Kidney (tissue), 14 donors: Measurements from ENCODE around the gene TIGAR. TPM values are rescaled to one million over a fixed set of nuclear protein-coding genes. Genes with fewer than 3 reads are reported as not detected.

Experiments used
- DNase-seq, 5 donors: peaks; one replicate each; pipeline ENCODE4 v3.0.0-alpha.2; 2013 to 2020
- FAIRE-seq: peaks from 2 replicates; lab custom pipeline; 2012; peaks lifted over from hg19 to GRCh38; lab: Jason Lieb, UNC
- H3K27ac ChIP-seq, 2 donors: one replicate each; pipeline ENCODE4 v1.7.0; 2013; ENCODE audit warnings: low read depth in 2 of 2, low read length in 2 of 2, inconsistent platforms in 1 of 2
- H3K27me3 ChIP-seq: one replicate; pipeline ENCODE4 v1.7.1; 2013; ENCODE audit warnings: low read length, inconsistent platforms; ENCODE audit not compliant: control insufficient read depth, insufficient read depth
- H3K36me3 ChIP-seq, 3 donors: one replicate each; pipeline versions ENCODE4 v1.7.0 to v1.7.1; 2013; ENCODE audit warnings: low read length in 3 of 3, control low read depth in 1 of 3, inconsistent platforms in 1 of 3; ENCODE audit not compliant: insufficient read depth in 3 of 3, control insufficient read depth in 2 of 3
- H3K4me1 ChIP-seq, 3 donors: one replicate each; pipeline versions ENCODE4 v1.7.0 to v1.7.1; 2013; ENCODE audit warnings: low read length in 3 of 3, inconsistent platforms in 1 of 3, low read depth in 1 of 3; ENCODE audit not compliant: control insufficient read depth in 2 of 3, insufficient read depth in 2 of 3
- H3K4me3 ChIP-seq, 3 donors: one replicate each; pipeline versions ENCODE4 v1.7.0 to v1.8.1; 2013; ENCODE audit warnings: low read length in 3 of 3, control low read depth in 1 of 3, inconsistent platforms in 1 of 3
- H3K9ac ChIP-seq, 3 donors: one replicate each; pipeline versions ENCODE4 v1.7.0 to v1.7.1; 2013; ENCODE audit warnings: low read length in 3 of 3, control low read depth in 1 of 3, inconsistent platforms in 1 of 3
- H3K9me3 ChIP-seq, 3 donors: one replicate each; pipeline versions ENCODE4 v1.7.0 to v1.7.1; 2013; ENCODE audit warnings: low read length in 3 of 3, control low read depth in 1 of 3, inconsistent platforms in 1 of 3; ENCODE audit not compliant: control insufficient read depth in 2 of 3, insufficient read depth in 1 of 3
- intact Hi-C: fragments of 100-400 bp; cut with DNase I; formaldehyde crosslinking; loops from one replicate; pipeline ENCODE4 v1.11.1; 2022
- polyA plus RNA-seq: library from polyadenylated mRNA; stranded (reverse); fragments of 350-450 nt; fragmentation: Illumina TruSeq; extraction: RNeasy Lipid Tissue Mini Kit (QIAGEN cat#74804); gene quantifications from one replicate; pipeline ENCODE4 v1.2.3, GENCODE V29; 2014; ENCODE audit warnings: low read depth, low replicate concordance; ENCODE audit not compliant: insufficient read depth
- total RNA-seq: library from RNA; stranded (reverse); fragmentation: NEBNext Ultra II Directional; extraction: Animal tissue kit (Norgen Biotek cat#: 25700); gene quantifications from one replicate; pipeline ENCODE4 v1.2.1, GENCODE V29; 2021
- TF ChIP-seq, protein P1 (sequence below): IDR thresholded peaks from 3 replicates; pipeline ENCODE4 v1.5.1; 2012; ENCODE audit warnings: mild to moderate bottlenecking, moderate library complexity, borderline replicate concordance; ENCODE audit not compliant: insufficient read depth; ENCODE audit errors: extremely low read depth
- donor health status: control.
- donor health status: control.
- donor health status: control.
- donor health status: control.
- donor health status: control.
- donor health status: DM: yes; HTN: yes; CAD: no.
- donor health status: Normal renal cell carcinoma (clear cell type).

Gene TIGAR
- total and polyA plus RNA-seq, 2 donors from 2014 or later = 3.6 to 11.8 TPM

DNA sequence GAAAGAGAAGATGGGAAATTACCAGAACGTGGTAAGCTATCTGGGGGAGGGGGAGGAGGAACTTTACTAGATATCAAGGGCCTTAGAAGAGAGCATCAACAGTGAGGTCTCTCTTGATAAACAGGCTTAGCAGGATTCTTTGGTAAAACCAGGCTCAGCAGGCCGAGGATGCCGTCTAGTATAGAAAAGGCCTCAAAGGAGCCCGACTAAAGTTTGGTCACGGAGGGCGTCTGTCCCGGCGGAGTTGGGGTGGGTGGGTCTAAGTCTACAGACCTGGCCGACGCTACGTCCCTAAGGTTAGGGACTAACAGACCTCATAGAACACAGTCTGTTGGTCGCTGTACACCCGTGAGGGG, 538 bp upstream of the TIGAR start:
- Histone ChIP-seq H3K4me1 (peaks cover 0 to 4% (median 0%) of the 10 kb centered on the region in 3 donors), H3K9me3 (no peaks in the 10 kb centered on the region), H3K27me3 (no peaks in the 10 kb centered on the region), H3K4me3 (peak overlapping the region; percentile 82 to 98 (median 92)), H3K9ac (peak overlapping the region; percentile 64 to 91 (median 79)), H3K36me3 (no peaks in the 10 kb centered on the region), H3K27ac (peak overlapping the region; percentile 47 to 67)
- TF ChIP-seq, protein P1, sequence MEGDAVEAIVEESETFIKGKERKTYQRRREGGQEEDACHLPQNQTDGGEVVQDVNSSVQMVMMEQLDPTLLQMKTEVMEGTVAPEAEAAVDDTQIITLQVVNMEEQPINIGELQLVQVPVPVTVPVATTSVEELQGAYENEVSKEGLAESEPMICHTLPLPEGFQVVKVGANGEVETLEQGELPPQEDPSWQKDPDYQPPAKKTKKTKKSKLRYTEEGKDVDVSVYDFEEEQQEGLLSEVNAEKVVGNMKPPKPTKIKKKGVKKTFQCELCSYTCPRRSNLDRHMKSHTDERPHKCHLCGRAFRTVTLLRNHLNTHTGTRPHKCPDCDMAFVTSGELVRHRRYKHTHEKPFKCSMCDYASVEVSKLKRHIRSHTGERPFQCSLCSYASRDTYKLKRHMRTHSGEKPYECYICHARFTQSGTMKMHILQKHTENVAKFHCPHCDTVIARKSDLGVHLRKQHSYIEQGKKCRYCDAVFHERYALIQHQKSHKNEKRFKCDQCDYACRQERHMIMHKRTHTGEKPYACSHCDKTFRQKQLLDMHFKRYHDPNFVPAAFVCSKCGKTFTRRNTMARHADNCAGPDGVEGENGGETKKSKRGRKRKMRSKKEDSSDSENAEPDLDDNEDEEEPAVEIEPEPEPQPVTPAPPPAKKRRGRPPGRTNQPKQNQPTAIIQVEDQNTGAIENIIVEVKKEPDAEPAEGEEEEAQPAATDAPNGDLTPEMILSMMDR = no peak
- intact Hi-C loops = no loop called here
- peak in 1 of 5 donors; percentile 67 for DNase-seq
- no peak for FAIRE-seq

GRCh38 chr12:4322726-4323125, 1.7 kb downstream of the TIGAR start:
- H3K4me3 ChIP-seq = no peak overlapping the region
- no peak for FAIRE-seq
- H3K27me3 ChIP-seq = no peaks in the 10 kb centered on the region
- no peaks in the 10 kb centered on the region for H3K36me3 ChIP-seq
- H3K4me1 ChIP-seq = peaks cover 0 to 4% (median 0%) of the 10 kb centered on the region in 3 donors
- TF ChIP-seq, protein P1 = no peak
- H3K9me3 ChIP-seq = no peaks in the 10 kb centered on the region
- H3K9ac ChIP-seq = no peak overlapping the region
- no peak for DNase-seq
- H3K27ac ChIP-seq = no peak overlapping the region
- intact Hi-C loops = no loop called here

DNA sequence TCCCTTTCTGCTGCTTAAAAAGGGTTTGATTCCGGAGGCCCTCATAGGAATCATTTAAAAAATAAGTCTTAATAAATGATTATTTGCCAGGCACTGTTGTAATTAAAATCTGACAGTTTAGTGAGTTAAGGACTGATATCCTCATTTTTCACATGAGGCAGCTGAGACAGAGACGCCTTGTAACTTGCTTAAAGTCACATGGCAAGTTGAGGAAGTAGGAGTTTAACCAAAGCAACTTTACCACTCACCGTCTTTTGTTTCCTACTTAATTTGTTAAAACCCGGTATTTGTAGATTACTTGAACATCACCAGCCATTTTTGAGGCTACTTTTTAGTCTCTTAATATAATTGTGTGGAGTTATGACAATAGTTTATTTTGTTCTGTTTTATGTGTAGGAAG, 2.4 kb downstream of the TIGAR start:
- no peak overlapping the region for H3K27ac ChIP-seq
- no peaks in the 10 kb centered on the region for H3K27me3 ChIP-seq
- H3K9me3 ChIP-seq = no peaks in the 10 kb centered on the region
- H3K9ac ChIP-seq = no peak overlapping the region
- FAIRE-seq = no peak
- DNase-seq = no peak
- intact Hi-C loops = no loop called here
- H3K4me3 ChIP-seq = no peak overlapping the region
- H3K36me3 ChIP-seq = no peaks in the 10 kb centered on the region
- H3K4me1 ChIP-seq = peaks cover 0 to 4% (median 0%) of the 10 kb centered on the region in 3 donors
- TF ChIP-seq, protein P1 = no peak

- no peak overlapping the region for H3K9ac ChIP-seq
- no peak overlapping the region for H3K4me3 ChIP-seq
- DNase-seq = peak in 1 of 5 donors; percentile 69
- H3K9me3 ChIP-seq = no peaks in the 10 kb centered on the region
- no peak overlapping the region for H3K27ac ChIP-seq
- TF ChIP-seq, protein P1 = no peak
- H3K27me3 ChIP-seq = no peaks in the 10 kb centered on the region
- no peaks in the 10 kb centered on the region for H3K36me3 ChIP-seq
- H3K4me1 ChIP-seq = peaks cover 0 to 4% (median 0%) of the 10 kb centered on the region in 3 donors
- no peak for FAIRE-seq
- intact Hi-C loops = no loop called here
These were observed 3.4 kb downstream of the TIGAR start for GRCh38 chr12:4324366-4324765.
